ENCODE data around the gene ZFAND2A.

Gene ZFAND2A

GRCh38 chr7:1114088-1114487 lies 45.9 kb downstream of the ZFAND2A start:
- H3K27me3 ChIP-seq (ENCODE audit: control insufficient read depth, insufficient read depth, low read length), result no peaks in the 10 kb centered on the region
- no peak overlapping the region for H3K4me2 ChIP-seq (ENCODE audit: low read length)
- no peak overlapping the region for H3K4me3 ChIP-seq (ENCODE audit: low read depth, low read length)
- H3K36me3 ChIP-seq (ENCODE audit: control insufficient read depth, insufficient read depth, low read length), result no peaks in the 10 kb centered on the region
- TF ChIP-seq CTCF (IDR thresholded peaks at IDR 0.05), result no peak
- no peak overlapping the region for H3K9ac ChIP-seq
- H3K79me2 ChIP-seq, result peaks cover 30% of the 10 kb centered on the region
- no peaks in the 10 kb centered on the region for H3K9me3 ChIP-seq (ENCODE audit: control insufficient read depth, low read length)
- no peaks in the 10 kb centered on the region for H3K4me1 ChIP-seq
- no peak overlapping the region for H2AFZ ChIP-seq
- no peak overlapping the region for H3K27ac ChIP-seq

- Histone ChIP-seq H3K27ac (no peak overlapping the region), H2AFZ (no peak overlapping the region), H3K9ac (no peak overlapping the region), H3K27me3 (ENCODE audit: control insufficient read depth, insufficient read depth, low read length) (no peaks in the 10 kb centered on the region), H3K4me2 (ENCODE audit: low read length) (no peak overlapping the region), H3K4me3 (ENCODE audit: low read depth, low read length) (no peak overlapping the region), H3K79me2 (peaks cover 33% of the 10 kb centered on the region), H3K9me3 (ENCODE audit: control insufficient read depth, low read length) (no peaks in the 10 kb centered on the region), H3K4me1 (no peaks in the 10 kb centered on the region), H3K36me3 (ENCODE audit: control insufficient read depth, insufficient read depth, low read length) (no peaks in the 10 kb centered on the region)
- TF ChIP-seq CTCF (IDR thresholded peaks at IDR 0.05), result no peak
Measured at GRCh38 chr7:1113548-1113885, 46.5 kb downstream of the ZFAND2A start.

- Histone ChIP-seq H3K4me3 (ENCODE audit: low read depth, low read length) (no peak overlapping the region), H2AFZ (no peak overlapping the region), H3K27ac (no peak overlapping the region), H3K9me3 (ENCODE audit: control insufficient read depth, low read length) (no peaks in the 10 kb centered on the region), H3K4me1 (no peaks in the 10 kb centered on the region), H3K27me3 (ENCODE audit: control insufficient read depth, insufficient read depth, low read length) (no peaks in the 10 kb centered on the region), H3K79me2 (peaks cover 34% of the 10 kb centered on the region), H3K9ac (no peak overlapping the region), H3K4me2 (ENCODE audit: low read length) (no peak overlapping the region), H3K36me3 (ENCODE audit: control insufficient read depth, insufficient read depth, low read length) (no peaks in the 10 kb centered on the region)
- no peak for TF ChIP-seq CTCF (IDR thresholded peaks at IDR 0.05)
Measured at GRCh38 chr7:1112625-1113547, 47.1 kb downstream of the ZFAND2A start.

GRCh38 chr7:1112109-1112508 lies 47.9 kb downstream of the ZFAND2A start:
- no peaks in the 10 kb centered on the region for H3K36me3 ChIP-seq (ENCODE audit: control insufficient read depth, insufficient read depth, low read length)
- no peak overlapping the region for H3K9ac ChIP-seq
- no peaks in the 10 kb centered on the region for H3K9me3 ChIP-seq (ENCODE audit: control insufficient read depth, low read length)
- H3K4me2 ChIP-seq (ENCODE audit: low read length), result no peak overlapping the region
- H3K27me3 ChIP-seq (ENCODE audit: control insufficient read depth, insufficient read depth, low read length), result no peaks in the 10 kb centered on the region
- TF ChIP-seq CTCF (IDR thresholded peaks at IDR 0.05), result no peak
- no peak overlapping the region for H3K4me3 ChIP-seq (ENCODE audit: low read depth, low read length)
- no peaks in the 10 kb centered on the region for H3K4me1 ChIP-seq
- H2AFZ ChIP-seq, result no peak overlapping the region
- H3K79me2 ChIP-seq, result peaks cover 39% of the 10 kb centered on the region
- H3K27ac ChIP-seq, result no peak overlapping the region

GRCh38 chr7:1111156-1111555 lies 48.8 kb downstream of the ZFAND2A start:
- TF ChIP-seq CTCF (IDR thresholded peaks at IDR 0.05), result no peak
- H3K9ac ChIP-seq, result no peak overlapping the region
- no peaks in the 10 kb centered on the region for H3K27me3 ChIP-seq (ENCODE audit: control insufficient read depth, insufficient read depth, low read length)
- H3K4me1 ChIP-seq, result no peaks in the 10 kb centered on the region
- H3K9me3 ChIP-seq (ENCODE audit: control insufficient read depth, low read length), result no peaks in the 10 kb centered on the region
- H2AFZ ChIP-seq, result no peak overlapping the region
- H3K79me2 ChIP-seq, result peaks cover 45% of the 10 kb centered on the region
- no peak overlapping the region for H3K27ac ChIP-seq
- no peak overlapping the region for H3K4me3 ChIP-seq (ENCODE audit: low read depth, low read length)
- no peaks in the 10 kb centered on the region for H3K36me3 ChIP-seq (ENCODE audit: control insufficient read depth, insufficient read depth, low read length)
- H3K4me2 ChIP-seq (ENCODE audit: low read length), result no peak overlapping the region

All from parathyroid adenoma (tissue), 2 donors.